ENCODE results near the gene STYXL1.

Gene STYXL1

GRCh38 chr7:76066716-76067503 is 19.1 kb upstream of the STYXL1 start:
- TF ChIP-seq REST (IDR thresholded peaks at IDR 0.05; ENCODE audit: insufficient replicate concordance, low read depth), result no peak
- TF ChIP-seq SPI1 (IDR thresholded peaks at IDR 0.05; ENCODE audit: borderline replicate concordance, low read depth), result no peak
- no peak for TF ChIP-seq GABPA (IDR thresholded peaks at IDR 0.05; ENCODE audit: low read depth)
- TF ChIP-seq POLR2AphosphoS5 (IDR thresholded peaks at IDR 0.05; ENCODE audit: low read depth), result no peak
- TF ChIP-seq CTCF (IDR thresholded peaks at IDR 0.05; ENCODE audit: insufficient read depth, low read length), result no peak
- Histone ChIP-seq H3K27ac (replicated peaks) (no peak overlapping the region), H3K27me3 (ENCODE audit: insufficient read depth, poor library complexity, severe bottlenecking) (no peaks in the 10 kb centered on the region), H3K4me3 (replicated peaks; ENCODE audit: insufficient read depth, low read length) (no peak overlapping the region)
- DNase-seq (ENCODE audit: low read depth in 1 of 2, low spot score in 1 of 2), result no peak

- H3K27ac ChIP-seq (replicated peaks), result no peak overlapping the region
- no peaks in the 10 kb centered on the region for H3K27me3 ChIP-seq (ENCODE audit: insufficient read depth, poor library complexity, severe bottlenecking)
- H3K4me3 ChIP-seq (replicated peaks; ENCODE audit: insufficient read depth, low read length), result no peak overlapping the region
- DNase-seq (ENCODE audit: low read depth in 1 of 2, low spot score in 1 of 2), result no peak
- no peak for TF ChIP-seq SPI1 (IDR thresholded peaks at IDR 0.05; ENCODE audit: borderline replicate concordance, low read depth)
- TF ChIP-seq CTCF (IDR thresholded peaks at IDR 0.05; ENCODE audit: insufficient read depth, low read length), result no peak
- no peak for TF ChIP-seq REST (IDR thresholded peaks at IDR 0.05; ENCODE audit: insufficient replicate concordance, low read depth)
Measured at GRCh38 chr7:76065016-76065612, 17.3 kb upstream of the STYXL1 start.

GRCh38 chr7:76064208-76064970 is 16.6 kb upstream of the STYXL1 start:
- Histone ChIP-seq H3K27me3 (ENCODE audit: insufficient read depth, poor library complexity, severe bottlenecking) (no peaks in the 10 kb centered on the region), H3K27ac (replicated peaks) (no peak overlapping the region), H3K4me3 (replicated peaks; ENCODE audit: insufficient read depth, low read length) (no peak overlapping the region)
- no peak for TF ChIP-seq CTCF (IDR thresholded peaks at IDR 0.05; ENCODE audit: insufficient read depth, low read length)
- no peak for TF ChIP-seq SPI1 (IDR thresholded peaks at IDR 0.05; ENCODE audit: borderline replicate concordance, low read depth)
- TF ChIP-seq GABPA (IDR thresholded peaks at IDR 0.05; ENCODE audit: low read depth), result no peak
- no peak for TF ChIP-seq REST (IDR thresholded peaks at IDR 0.05; ENCODE audit: insufficient replicate concordance, low read depth)
- no peak for TF ChIP-seq POLR2AphosphoS5 (IDR thresholded peaks at IDR 0.05; ENCODE audit: low read depth)
- DNase-seq (ENCODE audit: low read depth in 1 of 2, low spot score in 1 of 2), result no peak
